Type B pancreatic cell (in vitro differentiated cells): ENCODE results near the gene TNS4. TPM values are rescaled to one million over a fixed set of nuclear protein-coding genes. Genes with fewer than 3 reads are reported as not detected.

Source experiments
- DNase-seq: peaks from one replicate; pipeline ENCODE4 v3.0.0; 2021; ENCODE audit warnings: mixed read lengths; ENCODE audit not compliant: unreplicated experiment; ENCODE audit errors: extremely low spot score
- H3K27ac Mint-ChIP-seq: 2 replicates; pipeline ENCODE4 v1.8.0; 2021; ENCODE audit warnings: mild to moderate bottlenecking, mixed read lengths
- H3K27me3 Mint-ChIP-seq: 2 replicates; pipeline ENCODE4 v1.8.0; 2021; ENCODE audit warnings: mixed read lengths
- H3K36me3 Mint-ChIP-seq: 2 replicates; pipeline ENCODE4 v1.8.0; 2021; ENCODE audit warnings: mixed read lengths
- H3K4me1 Mint-ChIP-seq: one replicate; pipeline ENCODE4 v1.8.0; 2021; ENCODE audit warnings: mixed read lengths; ENCODE audit not compliant: unreplicated experiment
- H3K4me3 Mint-ChIP-seq: 2 replicates; pipeline ENCODE4 v1.8.0; 2021; ENCODE audit warnings: mild to moderate bottlenecking, mixed read lengths
- H3K9me3 Mint-ChIP-seq: 2 replicates; pipeline ENCODE4 v1.8.0; 2021; ENCODE audit warnings: mixed read lengths
- total RNA-seq: library from RNA; stranded (reverse); gene quantifications from 2 replicates; pipeline ENCODE4 v1.2.1, GENCODE V29; 2021; ENCODE audit warnings: low replicate concordance
- TF ChIP-seq, protein P1 (sequence below): fragments of 200-600 bp; sonication (generic); conservative IDR thresholded peaks from 2 replicates; pipeline ENCODE4 v1.5.0; 2021; ENCODE audit warnings: antibody characterized with exemption, mild to moderate bottlenecking

Gene TNS4
- total RNA-seq, 1 donor from 2014 or later, result 2.3 TPM

DNA sequence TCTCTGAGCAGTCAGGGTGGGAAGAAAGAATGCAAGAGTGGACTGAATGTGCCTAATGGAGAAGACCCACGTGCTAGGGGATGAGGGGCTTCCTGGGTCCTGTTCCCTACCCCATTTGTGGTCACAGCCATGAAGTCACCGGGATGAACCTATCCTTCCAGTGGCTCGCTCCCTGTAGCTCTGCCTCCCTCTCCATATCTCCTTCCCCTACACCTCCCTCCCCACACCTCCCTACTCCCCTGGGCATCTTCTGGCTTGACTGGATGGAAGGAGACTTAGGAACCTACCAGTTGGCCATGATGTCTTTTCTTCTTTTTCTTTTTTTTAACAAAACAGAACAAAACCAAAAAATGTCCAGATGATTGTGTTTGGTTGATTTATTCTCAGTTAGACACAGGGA is 44.1 kb downstream of the TNS4 start:
- Mint-ChIP-seq H3K36me3 (peaks cover 17% of the 10 kb centered on the region), H3K9me3 (no peaks in the 10 kb centered on the region), H3K4me1 (peaks cover 41% of the 10 kb centered on the region), H3K4me3 (no peak overlapping the region), H3K27ac (peak overlapping the region; percentile 68), H3K27me3 (peaks cover 8% of the 10 kb centered on the region)
- TF ChIP-seq, protein P1, sequence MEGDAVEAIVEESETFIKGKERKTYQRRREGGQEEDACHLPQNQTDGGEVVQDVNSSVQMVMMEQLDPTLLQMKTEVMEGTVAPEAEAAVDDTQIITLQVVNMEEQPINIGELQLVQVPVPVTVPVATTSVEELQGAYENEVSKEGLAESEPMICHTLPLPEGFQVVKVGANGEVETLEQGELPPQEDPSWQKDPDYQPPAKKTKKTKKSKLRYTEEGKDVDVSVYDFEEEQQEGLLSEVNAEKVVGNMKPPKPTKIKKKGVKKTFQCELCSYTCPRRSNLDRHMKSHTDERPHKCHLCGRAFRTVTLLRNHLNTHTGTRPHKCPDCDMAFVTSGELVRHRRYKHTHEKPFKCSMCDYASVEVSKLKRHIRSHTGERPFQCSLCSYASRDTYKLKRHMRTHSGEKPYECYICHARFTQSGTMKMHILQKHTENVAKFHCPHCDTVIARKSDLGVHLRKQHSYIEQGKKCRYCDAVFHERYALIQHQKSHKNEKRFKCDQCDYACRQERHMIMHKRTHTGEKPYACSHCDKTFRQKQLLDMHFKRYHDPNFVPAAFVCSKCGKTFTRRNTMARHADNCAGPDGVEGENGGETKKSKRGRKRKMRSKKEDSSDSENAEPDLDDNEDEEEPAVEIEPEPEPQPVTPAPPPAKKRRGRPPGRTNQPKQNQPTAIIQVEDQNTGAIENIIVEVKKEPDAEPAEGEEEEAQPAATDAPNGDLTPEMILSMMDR, result no peak
- DNase-seq, result no peak

DNA sequence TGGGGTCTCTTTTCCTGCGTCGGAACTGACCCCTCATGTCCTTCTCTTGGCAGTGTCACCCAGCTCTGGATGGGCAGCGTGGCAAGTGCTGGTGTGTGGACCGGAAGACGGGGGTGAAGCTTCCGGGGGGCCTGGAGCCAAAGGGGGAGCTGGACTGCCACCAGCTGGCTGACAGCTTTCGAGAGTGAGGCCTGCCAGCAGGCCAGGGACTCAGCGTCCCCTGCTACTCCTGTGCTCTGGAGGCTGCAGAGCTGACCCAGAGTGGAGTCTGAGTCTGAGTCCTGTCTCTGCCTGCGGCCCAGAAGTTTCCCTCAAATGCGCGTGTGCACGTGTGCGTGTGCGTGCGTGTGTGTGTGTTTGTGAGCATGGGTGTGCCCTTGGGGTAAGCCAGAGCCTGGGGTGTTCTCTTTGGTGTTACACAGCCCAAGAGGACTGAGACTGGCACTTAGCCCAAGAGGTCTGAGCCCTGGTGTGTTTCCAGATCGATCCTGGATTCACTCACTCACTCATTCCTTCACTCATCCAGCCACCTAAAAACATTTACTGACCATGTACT is 44.9 kb downstream of the TNS4 start:
- Mint-ChIP-seq H3K9me3 (no peaks in the 10 kb centered on the region), H3K27me3 (peaks cover 8% of the 10 kb centered on the region), H3K36me3 (peaks cover 17% of the 10 kb centered on the region)

DNA sequence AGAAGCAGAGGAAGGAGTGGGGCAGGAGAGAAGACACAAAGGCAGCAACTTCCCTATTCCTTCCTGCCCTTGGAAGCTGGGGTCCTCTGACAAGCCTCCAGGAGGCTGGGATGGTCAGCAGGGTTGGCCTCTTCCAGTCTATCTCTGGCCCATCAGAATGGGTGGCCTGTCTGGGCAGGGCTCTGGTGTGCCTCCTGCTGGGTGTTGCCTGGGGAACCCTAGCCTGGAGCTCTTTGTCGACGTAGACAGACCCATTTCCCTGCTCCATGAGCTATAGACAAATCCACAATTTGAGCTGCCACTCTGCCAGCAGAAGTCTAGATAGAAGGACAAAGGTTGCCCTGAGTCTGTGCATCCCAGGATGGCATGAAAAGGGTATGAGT is 46.8 kb downstream of the TNS4 start:
- H3K4me1 Mint-ChIP-seq, result peaks cover 37% of the 10 kb centered on the region

More for the DNA sequence above, 44.9 kb downstream of the TNS4 start:
- TF ChIP-seq, protein P1, result no peak
- no peak overlapping the region for H3K27ac Mint-ChIP-seq
- DNase-seq, result no peak
- H3K4me3 Mint-ChIP-seq, result no peak overlapping the region
- H3K4me1 Mint-ChIP-seq, result peaks cover 38% of the 10 kb centered on the region

DNA sequence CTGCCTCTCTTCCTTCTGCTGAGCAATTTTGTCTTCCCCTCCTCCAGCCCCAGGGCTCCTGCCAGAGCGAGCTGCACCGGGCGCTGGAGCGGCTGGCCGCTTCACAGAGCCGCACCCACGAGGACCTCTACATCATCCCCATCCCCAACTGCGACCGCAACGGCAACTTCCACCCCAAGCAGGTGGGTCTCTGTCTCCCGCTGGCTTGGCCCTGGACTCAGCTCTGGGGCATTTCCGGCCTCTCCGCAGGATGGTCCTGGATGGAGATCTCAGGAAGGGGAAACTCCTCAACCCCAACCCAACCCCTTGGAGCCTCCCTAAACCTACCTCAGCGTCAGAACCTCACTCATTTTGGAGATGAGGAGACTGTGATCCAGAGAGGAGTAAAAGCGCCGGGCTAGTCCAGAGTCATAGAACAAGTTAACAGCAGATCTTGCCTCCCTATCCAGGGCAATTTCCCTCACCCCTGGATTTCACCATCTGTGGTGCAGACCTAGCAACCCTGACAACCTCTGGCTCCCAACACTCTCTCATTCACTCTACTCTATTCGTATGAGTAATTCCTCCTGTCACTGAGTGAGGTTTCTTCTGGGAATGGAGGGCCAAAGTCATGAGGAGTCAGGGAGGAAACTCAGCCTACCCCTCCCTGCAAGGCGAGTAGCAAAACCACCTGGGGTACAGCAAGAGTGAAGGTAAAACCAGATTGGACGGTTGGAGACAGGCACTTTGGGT is 47.4 kb downstream of the TNS4 start:
- peaks cover 17% of the 10 kb centered on the region for H3K36me3 Mint-ChIP-seq
- H3K4me1 Mint-ChIP-seq, result peaks cover 34% of the 10 kb centered on the region
- TF ChIP-seq, protein P1, result no peak
- H3K9me3 Mint-ChIP-seq, result no peaks in the 10 kb centered on the region
- peaks cover 6% of the 10 kb centered on the region for H3K27me3 Mint-ChIP-seq
- no peak for DNase-seq
- H3K27ac Mint-ChIP-seq, result no peak overlapping the region
- H3K4me3 Mint-ChIP-seq, result no peak overlapping the region

More for the DNA sequence above, 46.8 kb downstream of the TNS4 start:
- TF ChIP-seq, protein P1, result no peak
- Mint-ChIP-seq H3K27ac (no peak overlapping the region), H3K4me3 (no peak overlapping the region), H3K9me3 (no peaks in the 10 kb centered on the region), H3K27me3 (peaks cover 8% of the 10 kb centered on the region), H3K36me3 (peaks cover 17% of the 10 kb centered on the region)
- DNase-seq, result no peak

DNA sequence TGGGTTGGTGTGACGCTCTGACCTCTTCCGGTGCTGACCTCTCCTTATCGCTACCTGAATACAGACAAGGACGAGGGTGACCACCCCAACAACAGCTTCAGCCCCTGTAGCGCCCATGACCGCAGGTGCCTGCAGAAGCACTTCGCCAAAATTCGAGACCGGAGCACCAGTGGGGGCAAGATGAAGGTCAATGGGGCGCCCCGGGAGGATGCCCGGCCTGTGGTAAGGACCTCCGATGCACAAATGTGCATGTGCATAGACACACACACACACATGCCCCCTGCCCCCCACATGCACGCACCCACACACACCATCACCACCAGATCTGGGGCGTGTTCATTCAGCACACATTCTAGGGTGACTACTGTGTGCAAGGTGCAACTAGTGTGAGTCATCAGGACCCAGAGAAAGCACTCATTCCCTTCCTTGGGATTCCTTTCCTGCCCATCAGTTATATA is 48.5 kb downstream of the TNS4 start:
- Mint-ChIP-seq H3K9me3 (no peaks in the 10 kb centered on the region), H3K36me3 (peaks cover 17% of the 10 kb centered on the region), H3K4me1 (peaks cover 30% of the 10 kb centered on the region), H3K4me3 (no peak overlapping the region), H3K27me3 (peaks cover 3% of the 10 kb centered on the region), H3K27ac (no peak overlapping the region)
- no peak for DNase-seq
- TF ChIP-seq, protein P1, result no peak
